Amygdala (tissue), 56 donors: ENCODE data around the gene TRAPPC2L.

Experiments used
- DNase-seq, 56 donors: peaks; one replicate each; lab custom pipeline; 2025; lab: John Stamatoyannopoulos, UW

TRAPPC2L gene

DNA sequence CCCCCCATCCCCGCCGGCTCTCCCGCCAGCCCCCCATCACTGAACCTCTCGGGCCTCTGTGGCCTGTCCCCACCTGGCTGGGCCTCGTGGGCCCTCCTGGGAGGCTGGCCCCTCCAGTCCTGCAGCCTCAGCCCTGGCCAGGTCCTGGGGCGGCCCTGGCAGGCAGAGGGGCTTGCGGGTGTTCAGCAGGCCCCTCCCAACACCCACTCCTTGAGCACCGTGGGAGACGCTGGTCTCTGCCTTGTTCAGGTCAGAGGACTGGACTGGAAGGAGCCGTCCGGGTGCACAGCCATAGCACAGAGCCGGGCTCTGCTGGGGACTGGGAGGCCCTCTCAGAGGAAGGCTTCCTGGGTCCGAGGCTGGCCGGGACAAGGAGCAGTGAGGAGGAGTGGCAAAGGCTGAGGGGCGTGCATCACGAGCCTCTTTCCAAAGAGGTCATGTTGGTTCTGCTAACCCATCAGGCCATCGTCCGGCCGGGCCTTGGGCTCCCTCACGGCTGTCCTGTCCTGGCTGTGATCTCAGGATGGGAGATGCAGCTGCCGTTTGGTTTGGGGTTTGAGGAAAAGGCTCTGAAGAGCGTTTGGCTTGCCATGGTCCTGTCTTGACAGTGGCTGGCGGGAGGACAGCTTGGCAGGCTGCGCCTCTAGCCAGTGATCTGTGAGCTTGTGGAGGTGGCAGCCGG is 15.9 kb downstream of the TRAPPC2L start:
- no peak for DNase-seq

DNA sequence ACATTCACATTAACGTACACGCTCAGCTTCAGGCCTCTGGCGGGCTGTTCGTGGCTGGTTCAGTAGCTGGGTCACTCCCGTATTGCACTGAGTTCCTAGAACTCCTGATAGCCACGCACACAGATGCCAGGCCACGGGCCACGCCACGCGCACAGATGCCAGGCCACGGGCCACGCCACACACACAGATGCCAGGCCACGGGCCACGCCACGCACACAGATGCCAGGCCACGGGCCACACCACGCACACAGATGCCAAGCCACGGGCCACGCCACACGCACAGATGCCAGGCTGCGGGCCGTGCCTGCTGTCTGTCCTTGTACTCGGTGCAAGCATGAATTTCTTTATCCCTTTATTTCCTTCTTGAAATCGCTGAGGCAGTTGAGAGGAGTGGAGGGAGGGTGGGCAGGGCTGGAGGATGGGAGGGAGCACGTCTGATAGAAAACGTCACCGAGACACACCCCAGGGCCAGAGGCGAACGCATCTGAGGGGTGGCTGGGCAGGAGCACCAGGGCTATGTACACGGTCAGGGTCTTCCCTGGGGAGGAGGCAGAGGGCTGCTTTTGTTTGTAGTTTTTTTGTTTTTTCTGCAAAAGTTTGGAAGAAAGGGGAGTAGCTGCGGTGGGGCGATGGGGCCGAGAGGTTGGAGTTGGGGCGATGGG is 18.1 kb downstream of the TRAPPC2L start:
- no peak for DNase-seq

DNA sequence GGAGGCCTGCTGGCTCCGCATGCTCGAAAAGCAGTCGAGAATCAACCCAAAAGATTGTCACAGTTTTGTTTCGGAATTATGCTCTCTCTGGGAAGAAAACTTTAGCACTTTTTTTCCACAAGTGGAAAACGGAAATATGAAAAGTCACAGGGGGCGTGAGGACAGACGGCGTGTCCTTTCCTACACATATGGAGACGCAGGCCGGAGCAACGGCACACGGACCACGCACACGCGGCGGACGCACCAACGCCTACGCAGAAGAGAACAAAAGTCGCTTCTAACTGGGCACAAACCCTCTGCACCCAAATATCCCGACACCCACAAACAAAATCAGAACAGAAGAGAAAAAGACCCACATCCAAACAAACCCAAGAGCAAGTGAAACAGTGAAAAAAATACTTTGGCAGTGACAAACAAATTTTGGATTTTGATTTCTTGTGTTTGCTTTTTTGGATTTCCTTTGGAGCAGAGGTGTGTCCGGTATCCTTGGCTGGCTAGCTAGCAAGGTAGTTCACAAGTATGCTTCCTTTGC is 18.8 kb downstream of the TRAPPC2L start:
- no peak for DNase-seq

DNA sequence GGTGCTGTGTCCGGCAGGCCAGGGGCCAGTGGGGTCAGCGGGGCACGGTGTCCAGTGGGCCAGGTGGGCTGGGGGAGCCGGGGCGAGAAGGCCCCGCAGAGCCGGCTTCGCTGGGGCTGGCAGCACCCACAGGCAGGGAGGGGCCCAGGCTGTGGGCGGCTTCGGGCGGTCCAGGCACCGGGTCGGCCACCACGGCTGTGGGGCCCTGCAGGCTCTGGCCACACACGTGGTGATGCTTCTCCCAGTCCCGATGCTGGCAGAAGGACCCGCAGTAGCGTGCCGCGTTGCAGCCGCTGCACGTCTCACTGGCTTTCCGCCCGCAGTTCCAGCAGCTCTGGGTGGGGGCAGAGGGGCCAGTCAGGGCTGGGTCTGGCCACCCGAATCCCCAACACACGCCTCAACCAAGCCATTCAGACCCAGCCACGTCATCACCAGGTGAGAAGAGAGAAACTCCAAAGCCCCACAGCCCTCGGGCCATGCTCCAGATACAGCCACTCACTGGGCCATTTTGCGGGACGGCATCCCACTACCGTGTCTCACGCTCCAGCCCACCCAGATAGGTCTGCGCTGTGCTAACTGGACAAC is 20.1 kb downstream of the TRAPPC2L start:
- no peak for DNase-seq

DNA sequence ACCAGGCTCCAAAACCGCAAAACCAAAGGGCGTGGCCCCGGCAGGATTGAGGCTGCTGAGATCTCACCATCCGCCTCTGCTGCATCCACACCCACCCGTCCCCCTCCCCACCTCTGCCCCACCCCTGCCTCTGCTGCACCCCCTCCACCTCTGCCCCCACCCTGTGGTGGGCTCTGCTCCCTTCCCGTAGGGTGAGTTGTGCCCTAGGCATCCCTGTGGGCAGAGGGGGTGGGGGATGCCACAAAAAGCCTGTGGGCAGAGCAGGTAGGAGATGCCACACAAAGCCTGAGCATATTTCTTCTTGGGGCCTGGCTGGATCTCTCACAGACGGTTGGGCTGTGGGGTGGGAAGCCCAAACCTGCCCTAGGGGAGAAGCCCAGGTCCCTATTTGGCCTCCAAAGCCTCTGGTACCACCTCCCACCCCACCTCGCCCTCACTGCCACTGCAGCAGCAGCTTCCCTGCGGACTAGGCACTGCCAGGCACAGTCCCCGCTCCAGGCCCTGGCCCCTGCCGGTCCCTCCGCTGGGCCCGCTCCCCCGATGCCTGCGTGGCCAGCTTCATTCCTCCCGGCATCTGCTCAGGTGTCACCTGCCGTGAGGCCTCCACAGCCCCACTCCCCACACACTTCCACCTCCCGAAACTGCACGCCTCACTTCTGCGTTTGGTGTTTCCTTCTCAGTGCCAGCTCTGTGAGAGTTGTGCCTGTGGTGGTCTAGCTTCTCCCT is 20.8 kb downstream of the TRAPPC2L start:
- DNase-seq, result no peak

DNA sequence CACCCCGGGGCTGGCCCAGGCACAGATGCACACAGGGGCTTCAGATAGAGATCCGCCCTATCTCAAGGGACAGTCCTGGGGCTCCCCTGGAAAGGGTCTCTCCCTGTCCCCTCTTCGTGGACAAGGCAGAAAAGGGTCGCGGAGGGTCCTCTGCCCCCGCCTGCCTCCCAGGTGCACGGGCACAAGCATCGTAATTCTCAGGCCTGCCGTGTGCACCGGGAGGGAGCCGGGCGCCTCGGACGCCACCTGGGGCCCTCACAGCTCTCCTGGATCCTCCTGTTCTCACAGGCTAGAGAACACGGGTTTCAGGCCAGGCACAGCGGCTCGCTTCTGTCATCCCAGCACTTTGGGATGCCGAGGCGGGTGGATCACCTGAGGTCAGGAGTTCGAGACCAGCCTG is 21.4 kb downstream of the TRAPPC2L start:
- DNase-seq, result no peak

DNA sequence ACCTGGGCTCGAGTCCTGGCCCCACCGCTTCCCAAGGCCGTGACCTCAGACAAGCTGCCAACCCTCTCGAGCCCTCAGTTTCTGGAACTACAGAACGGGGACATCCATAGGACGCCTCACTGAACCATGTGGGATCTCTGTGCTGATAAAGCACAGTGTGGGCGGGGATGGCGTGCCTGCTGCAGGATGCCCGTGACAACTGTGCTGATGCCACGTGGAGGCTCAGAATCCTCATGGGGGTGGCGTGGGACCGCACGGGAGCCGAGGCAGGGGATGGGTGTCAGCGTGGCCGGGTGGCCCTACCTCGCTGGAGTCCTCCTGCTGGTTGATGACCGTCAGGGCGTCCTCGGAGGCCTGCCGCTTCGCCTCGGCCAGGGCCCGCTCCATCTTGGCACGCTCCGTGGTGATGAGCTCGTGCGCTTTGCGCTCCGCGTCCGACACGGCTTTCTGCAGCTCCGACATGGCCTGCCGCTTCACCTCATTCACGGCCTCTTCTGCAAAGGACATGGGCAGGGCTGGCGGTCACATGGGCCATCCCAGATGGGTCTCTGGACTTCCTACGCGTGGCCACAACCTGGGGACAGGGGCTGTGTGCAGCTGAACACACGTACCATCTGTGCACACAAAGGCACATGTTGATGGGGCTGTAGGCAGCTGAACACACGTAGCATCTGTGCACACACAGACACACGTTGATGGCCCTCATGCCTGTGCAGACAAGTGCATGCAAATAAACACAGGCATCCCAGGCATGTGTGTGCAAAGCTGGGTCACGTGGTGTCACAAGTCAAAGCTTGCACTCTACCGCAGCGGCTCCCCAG is 22.2 kb downstream of the TRAPPC2L start:
- no peak for DNase-seq

DNA sequence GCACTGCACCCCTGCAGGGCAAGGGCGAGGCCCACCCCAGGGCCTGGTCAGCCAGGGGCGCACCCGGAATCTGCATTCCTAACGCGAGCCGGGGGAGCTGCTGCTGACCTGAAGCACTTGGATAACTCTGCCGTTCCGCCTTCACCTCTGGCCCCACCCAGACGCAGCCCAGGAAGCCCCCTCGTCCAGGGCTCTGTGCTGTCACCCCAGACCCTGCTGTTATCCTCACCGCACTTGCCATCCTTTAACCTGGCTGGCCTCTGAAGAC is 22.8 kb downstream of the TRAPPC2L start:
- DNase-seq, result no peak

DNA sequence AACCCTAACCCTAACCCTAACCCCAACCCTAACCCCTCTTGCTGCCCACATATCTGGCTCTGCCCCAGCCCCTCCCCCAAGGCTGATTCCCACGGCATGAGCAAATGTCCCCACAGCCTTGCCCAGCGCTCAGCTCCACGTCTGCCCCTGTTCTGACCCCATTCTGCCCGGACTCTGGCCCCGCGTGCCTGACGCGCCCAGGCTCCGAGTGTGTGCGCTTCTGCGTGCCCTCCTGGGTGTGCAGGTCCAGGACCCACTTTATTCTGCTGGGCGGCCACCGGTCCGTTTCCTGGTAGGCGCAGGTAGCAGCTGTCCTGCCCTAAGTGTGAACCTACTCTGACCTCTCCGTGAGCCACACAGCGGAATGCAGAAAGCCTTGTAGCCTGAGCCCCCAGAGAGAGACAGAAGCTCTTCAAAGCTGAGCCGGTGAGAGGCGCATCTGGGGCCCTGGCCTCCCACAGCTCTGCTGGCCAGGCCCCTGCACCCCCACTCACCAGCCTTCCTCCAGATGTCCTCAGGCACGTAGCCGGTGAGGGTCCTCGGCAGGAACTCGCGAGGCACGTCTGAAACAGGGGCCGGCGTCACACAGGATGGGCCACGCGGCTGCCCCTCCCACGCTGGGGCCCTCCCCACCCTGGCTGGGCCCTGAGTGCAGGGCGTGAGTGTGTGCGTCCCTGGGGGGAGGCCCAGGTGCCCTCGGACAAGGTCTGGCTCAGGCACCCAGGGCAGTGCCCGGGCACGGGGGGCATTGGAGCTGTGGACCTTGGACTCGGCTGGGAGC is 23.5 kb downstream of the TRAPPC2L start:
- DNase-seq, result no peak

DNA sequence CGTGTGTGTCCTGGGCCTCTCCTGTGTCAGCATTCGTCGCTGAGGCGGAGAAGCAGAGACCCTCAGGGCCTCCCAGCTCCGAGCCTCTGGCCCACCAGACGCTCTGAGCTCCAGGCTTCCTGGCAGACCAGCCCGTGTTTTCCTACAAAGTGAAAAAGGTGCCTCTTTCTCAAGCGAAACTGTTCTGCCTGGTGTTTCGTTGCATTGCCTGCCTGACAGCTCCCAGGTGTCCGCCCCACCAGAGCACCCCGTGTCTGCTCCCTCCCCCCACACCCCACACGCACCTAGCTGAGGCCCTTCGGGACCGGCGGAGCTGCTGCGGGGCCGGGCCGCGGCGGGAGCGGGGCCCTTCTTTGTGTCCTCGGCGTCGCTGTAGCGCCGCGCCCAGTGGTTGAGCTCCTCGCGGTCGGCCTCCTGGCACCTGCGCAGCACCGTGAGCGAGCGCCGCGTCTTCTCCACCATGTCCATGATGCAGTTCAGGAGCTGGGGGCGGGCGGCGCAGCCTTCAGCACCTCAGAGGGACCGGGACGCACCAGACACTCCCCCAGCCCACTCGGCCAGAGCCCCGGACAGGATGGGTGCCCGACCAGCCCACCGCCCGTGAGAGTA is 24.2 kb downstream of the TRAPPC2L start:
- DNase-seq, result no peak

DNA sequence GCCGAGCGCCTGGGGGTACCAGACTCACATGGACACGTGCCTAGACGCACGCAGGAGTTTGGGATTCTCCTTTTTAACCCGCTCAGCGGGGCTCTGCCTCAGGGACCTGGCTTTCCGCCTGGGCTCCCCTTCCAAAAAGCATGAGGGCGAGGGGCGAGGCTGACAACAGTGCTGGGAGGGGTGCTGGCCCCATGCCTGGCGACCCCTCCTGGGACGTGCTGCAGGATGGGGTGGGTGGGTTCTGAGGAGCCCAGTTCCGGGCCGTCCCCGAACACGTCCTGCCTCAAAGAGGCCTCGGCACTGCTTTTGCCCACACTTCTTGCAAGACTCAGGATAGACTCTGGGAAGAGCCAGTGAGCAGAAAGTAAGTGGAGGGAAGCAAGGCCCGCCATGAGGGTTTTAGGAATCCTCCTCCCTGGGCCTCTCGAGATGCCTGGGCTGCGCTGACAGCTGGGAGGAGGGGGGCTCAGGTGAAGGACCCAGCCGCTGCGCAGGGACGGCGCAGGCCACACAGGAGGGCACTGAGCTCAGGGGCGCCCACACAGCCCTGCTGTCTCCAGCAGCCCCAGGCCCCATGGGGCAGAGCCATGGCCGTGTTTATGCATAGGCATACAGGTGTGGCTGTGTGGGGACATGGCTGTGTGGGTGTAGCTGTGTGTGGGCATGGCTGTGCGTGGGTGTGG is 24.9 kb downstream of the TRAPPC2L start:
- DNase-seq, result no peak

DNA sequence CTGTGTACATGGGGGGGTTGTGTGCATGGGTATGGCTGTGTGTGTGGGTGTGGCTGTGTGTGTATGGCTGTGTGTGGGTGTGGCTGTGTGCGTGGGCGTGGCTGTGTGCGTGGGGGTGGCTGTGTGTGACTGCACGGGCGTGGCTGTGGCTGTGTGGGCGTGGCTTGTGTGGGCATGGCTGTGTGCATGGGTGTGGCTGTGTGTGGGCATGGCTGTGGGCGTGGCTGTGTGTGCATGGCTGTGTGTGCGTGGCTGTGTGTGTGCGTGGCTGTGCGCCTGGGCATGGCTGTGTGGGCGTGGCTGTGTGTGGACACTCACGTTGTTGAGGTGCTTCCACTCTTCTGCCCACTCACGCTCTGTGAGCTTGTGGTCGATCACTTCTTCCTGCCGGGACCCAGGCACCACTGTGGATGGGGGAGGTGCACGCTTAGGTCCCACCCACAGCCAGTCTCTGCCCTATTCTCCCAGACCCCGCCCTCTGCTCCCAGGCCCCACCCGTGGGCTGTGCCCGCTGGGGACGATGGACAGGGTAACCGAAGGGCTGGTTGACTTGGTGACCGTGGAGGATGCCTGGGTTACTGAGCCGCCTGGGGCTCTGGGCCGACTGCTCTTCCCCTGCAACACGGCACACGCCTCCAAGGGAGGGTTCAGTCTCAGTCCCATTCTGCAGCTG is 25.6 kb downstream of the TRAPPC2L start:
- peak in 4 of 56 donors; percentile 13 to 70 (median 21) for DNase-seq

DNA sequence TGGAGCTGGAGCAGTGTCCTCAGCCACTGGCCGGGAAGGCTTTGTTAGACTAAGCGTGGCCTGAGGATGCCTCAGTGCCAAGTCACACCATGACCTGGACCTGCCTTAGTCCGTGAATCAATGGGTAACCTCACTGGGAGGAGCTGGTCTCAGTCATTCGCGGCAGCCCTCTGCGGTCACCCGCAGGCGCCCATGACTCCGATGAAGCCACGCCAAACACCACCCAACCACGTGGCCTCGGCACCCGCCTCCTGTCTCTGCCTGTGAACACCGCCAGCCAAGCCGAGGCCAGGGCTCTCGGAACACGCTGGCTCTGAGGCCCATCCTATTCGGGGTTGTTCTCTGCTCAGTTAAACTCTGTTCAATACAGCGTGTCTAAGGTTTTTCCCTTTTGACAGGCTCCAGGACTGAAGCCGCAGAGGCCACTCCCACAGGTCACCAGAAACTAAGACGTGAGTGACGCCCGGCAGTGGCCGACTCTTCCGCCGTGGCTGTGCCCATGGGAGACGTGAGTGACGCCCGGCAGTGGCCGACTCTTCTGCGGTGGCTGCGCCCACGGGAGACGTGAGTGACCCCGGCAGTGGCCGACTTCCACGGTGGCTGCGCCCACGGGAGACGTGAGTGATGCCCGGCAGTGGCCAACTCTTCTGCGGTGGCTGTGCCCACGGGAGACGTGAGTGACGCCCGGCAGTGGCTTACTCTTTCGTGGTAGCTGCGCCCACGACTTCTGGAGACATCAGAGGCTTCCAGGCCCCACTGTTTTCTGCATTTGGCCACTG is 26.4 kb downstream of the TRAPPC2L start:
- DNase-seq, result no peak

DNA sequence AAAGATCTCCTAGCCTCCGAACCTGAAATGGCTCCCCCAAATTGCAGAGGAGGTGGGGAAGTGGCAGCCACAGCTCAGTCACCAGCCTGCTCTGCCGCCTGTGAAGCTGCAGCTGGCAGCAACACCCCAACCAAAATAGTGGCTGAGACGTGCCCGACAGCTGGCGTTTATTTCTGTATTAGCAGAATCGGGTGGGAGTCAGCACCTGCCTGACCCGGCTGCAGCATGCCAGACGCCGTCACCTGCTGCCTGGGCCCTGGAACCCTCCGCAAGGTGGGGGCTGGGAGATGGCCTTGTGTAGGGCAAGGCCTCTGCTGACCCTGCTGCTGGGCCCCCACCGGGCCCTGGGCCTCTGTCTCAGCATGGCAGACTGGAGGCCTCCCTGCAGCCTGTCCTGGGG is 27.0 kb downstream of the TRAPPC2L start:
- peak in 2 of 56 donors; percentile 5 for DNase-seq

DNA sequence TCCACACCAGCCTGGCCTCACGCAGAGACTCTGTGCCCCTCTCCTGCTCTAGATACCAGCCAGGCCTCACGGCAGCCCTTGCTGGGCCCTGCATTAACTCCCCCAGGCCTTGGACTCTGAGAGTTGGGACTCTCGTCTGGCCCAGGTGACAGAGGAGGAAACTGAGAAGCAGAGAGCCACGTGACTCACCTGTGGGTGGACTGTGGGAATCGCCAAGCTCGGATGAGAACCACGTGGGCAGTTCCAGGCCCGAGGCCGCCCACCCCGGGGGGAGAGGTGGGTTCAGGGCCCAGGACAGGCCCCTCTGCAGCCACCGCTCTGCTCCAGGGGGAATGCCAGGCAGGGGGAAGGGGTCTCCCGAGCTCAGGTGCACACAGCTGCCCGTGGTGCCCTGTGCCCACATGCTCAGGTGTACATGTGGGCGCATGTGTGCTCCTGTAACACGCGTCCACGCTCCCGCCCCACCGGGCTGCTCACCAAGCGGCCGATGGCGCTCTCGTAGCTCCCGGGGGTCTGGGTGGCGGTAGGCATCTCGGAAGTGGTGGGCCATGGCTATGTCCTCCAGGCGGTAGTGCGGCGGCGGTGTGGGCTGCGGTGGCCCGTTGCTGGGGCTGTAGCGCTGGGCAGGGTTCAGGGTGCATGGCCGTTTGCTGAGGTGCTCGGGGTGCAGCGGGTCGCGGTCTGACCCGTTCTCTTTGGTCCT is 27.8 kb downstream of the TRAPPC2L start:
- no peak for DNase-seq

DNA sequence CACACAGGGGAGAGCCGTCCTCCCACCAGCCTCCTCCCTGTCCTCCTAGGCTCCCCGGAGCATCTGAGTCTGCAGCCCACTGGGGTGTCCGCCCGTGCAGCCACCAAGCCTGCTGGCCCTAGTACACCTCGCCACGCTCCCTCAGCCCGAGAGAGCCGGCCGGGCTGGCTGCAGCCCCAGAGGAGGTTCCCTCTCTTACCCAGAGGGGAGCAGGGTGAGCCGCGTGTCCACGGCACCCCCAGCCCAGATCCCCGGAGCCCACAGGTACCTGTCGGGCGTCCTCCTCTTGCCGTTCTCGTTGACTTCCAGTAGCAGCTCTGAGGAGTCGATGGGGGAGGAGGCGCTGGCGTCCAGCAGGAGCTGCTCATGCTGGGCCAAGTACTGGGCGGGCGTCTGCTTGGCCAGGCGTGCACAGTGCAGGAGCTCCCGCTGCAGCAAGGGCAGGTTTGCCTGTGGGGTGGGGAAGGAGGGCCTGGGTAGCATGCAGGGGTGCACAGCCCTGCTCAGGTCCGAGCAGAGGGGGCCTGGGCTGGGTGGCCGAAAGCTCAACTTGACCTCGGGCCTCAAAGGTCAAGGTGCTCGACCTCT is 28.9 kb downstream of the TRAPPC2L start:
- no peak for DNase-seq
